Measurements from ENCODE around the gene VEZT. TPM values are rescaled to one million over a fixed set of nuclear protein-coding genes. Genes with fewer than 3 reads are reported as not detected.
"Not testable (repeated sequence)": the region's sequence is repeated elsewhere in the genome, so short reads cannot be mapped to it uniquely, and the experiment has no call there.

VEZT gene
- total RNA-seq, 2 experiments from 2014 or later = 52.7 to 58.4 TPM

- H3K27ac Mint-ChIP-seq = no peak overlapping the region
- H3K9me3 Mint-ChIP-seq = no peaks in the 10 kb centered on the region
- H3K4me3 Mint-ChIP-seq = no peak overlapping the region
Observed at GRCh38 chr12:95191060-95191696, 26.4 kb upstream of the VEZT start.

GRCh38 chr12:95192271-95192670 is 25.3 kb upstream of the VEZT start:
- no peaks in the 10 kb centered on the region for H3K36me3 Mint-ChIP-seq
- no peak overlapping the region for H3K4me3 Mint-ChIP-seq
- H3K27ac Mint-ChIP-seq = no peak overlapping the region
- no peaks in the 10 kb centered on the region for H3K27me3 Mint-ChIP-seq
- H3K4me1 Mint-ChIP-seq = no peaks in the 10 kb centered on the region
- no peak for DNase-seq
- no peaks in the 10 kb centered on the region for H3K9me3 Mint-ChIP-seq

More at GRCh38 chr12:95191060-95191696, 26.4 kb upstream of the VEZT start:
- no peak for DNase-seq
- no peaks in the 10 kb centered on the region for H3K4me1 Mint-ChIP-seq
- no peaks in the 10 kb centered on the region for H3K36me3 Mint-ChIP-seq
- no peaks in the 10 kb centered on the region for H3K27me3 Mint-ChIP-seq

DNA sequence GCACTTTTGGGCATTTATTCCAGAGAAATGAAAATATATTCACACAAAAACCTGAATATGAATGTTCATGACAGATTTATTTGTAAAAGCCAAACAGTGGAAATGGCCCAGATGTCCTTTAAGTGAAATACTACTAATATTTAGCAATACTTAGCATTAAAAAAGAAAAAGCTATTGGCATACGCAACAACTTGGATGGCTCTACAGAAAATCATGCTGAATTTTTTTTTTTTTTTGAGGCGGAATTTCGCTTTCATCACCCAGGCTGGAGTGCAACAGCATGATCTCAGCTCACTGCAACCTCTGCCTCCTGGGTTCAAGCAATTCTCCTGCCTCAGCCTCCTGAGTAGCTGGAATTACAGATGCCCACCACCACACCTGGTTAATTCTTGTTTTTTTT is 24.5 kb upstream of the VEZT start:
- no peaks in the 10 kb centered on the region for H3K4me1 Mint-ChIP-seq

DNA sequence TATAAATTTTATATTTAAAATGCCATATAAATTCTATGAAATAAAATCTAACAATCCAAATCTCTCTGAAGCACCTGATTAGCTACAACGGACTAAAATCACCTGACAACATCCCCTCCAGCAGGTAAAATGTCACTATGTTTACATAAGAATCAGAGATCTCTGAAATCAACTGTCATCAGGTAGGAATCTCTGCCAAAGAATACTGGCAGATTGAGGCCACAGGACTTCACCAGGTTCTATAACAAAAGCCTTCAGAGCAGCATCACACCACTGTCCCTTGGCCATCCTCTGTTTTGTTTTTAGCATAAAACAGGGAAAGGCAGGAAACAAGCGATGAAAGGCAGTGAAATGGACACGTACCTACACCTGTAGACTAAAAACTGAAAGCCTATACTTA is 22.5 kb upstream of the VEZT start:
- Mint-ChIP-seq H3K4me3 (no peak overlapping the region), H3K27me3 (no peaks in the 10 kb centered on the region), H3K27ac (no peak overlapping the region), H3K9me3 (no peaks in the 10 kb centered on the region), H3K4me1 (peaks cover 3% of the 10 kb centered on the region), H3K36me3 (no peaks in the 10 kb centered on the region)
- no peak for DNase-seq

More for the DNA sequence above, 24.5 kb upstream of the VEZT start:
- no peaks in the 10 kb centered on the region for H3K9me3 Mint-ChIP-seq
- DNase-seq = no peak
- no peaks in the 10 kb centered on the region for H3K27me3 Mint-ChIP-seq
- H3K4me3 Mint-ChIP-seq = no peak overlapping the region
- H3K27ac Mint-ChIP-seq = no peak overlapping the region
- no peaks in the 10 kb centered on the region for H3K36me3 Mint-ChIP-seq

- H3K9me3 Mint-ChIP-seq, H3K4me3 Mint-ChIP-seq, H3K36me3 Mint-ChIP-seq, DNase-seq, H3K27me3 Mint-ChIP-seq, H3K27ac Mint-ChIP-seq: not testable (repeated sequence)
- peaks cover 12% of the 10 kb centered on the region for H3K4me1 Mint-ChIP-seq
Observed at GRCh38 chr12:95196875-95197569, 20.6 kb upstream of the VEZT start.

GRCh38 chr12:95197636-95198035 is 20.0 kb upstream of the VEZT start:
- no peaks in the 10 kb centered on the region for H3K9me3 Mint-ChIP-seq
- H3K36me3 Mint-ChIP-seq = no peaks in the 10 kb centered on the region
- H3K27me3 Mint-ChIP-seq = no peaks in the 10 kb centered on the region
- DNase-seq = no peak
- peaks cover 12% of the 10 kb centered on the region for H3K4me1 Mint-ChIP-seq
- no peak overlapping the region for H3K27ac Mint-ChIP-seq
- no peak overlapping the region for H3K4me3 Mint-ChIP-seq

GRCh38 chr12:95198914-95199313 is 18.7 kb upstream of the VEZT start:
- Mint-ChIP-seq H3K36me3 (no peaks in the 10 kb centered on the region), H3K27ac (no peak overlapping the region)

GRCh38 chr12:95200128-95200894 is 17.3 kb upstream of the VEZT start:
- Mint-ChIP-seq H3K4me1 (peaks cover 15% of the 10 kb centered on the region), H3K9me3 (no peaks in the 10 kb centered on the region), H3K27ac (no peak overlapping the region), H3K36me3 (no peaks in the 10 kb centered on the region), H3K27me3 (no peaks in the 10 kb centered on the region), H3K4me3 (no peak overlapping the region)
- no peak for DNase-seq

More at GRCh38 chr12:95198914-95199313, 18.7 kb upstream of the VEZT start:
- DNase-seq = no peak
- Mint-ChIP-seq H3K27me3 (no peaks in the 10 kb centered on the region), H3K4me1 (peaks cover 15% of the 10 kb centered on the region), H3K4me3 (no peak overlapping the region), H3K9me3 (no peaks in the 10 kb centered on the region)

GRCh38 chr12:95201056-95201670 is 16.4 kb upstream of the VEZT start:
- no peaks in the 10 kb centered on the region for H3K36me3 Mint-ChIP-seq
- H3K9me3 Mint-ChIP-seq = no peaks in the 10 kb centered on the region
- no peaks in the 10 kb centered on the region for H3K27me3 Mint-ChIP-seq
- H3K4me3 Mint-ChIP-seq = no peak overlapping the region
- no peak for DNase-seq
- no peak overlapping the region for H3K27ac Mint-ChIP-seq
- H3K4me1 Mint-ChIP-seq = peaks cover 15% of the 10 kb centered on the region

DNA sequence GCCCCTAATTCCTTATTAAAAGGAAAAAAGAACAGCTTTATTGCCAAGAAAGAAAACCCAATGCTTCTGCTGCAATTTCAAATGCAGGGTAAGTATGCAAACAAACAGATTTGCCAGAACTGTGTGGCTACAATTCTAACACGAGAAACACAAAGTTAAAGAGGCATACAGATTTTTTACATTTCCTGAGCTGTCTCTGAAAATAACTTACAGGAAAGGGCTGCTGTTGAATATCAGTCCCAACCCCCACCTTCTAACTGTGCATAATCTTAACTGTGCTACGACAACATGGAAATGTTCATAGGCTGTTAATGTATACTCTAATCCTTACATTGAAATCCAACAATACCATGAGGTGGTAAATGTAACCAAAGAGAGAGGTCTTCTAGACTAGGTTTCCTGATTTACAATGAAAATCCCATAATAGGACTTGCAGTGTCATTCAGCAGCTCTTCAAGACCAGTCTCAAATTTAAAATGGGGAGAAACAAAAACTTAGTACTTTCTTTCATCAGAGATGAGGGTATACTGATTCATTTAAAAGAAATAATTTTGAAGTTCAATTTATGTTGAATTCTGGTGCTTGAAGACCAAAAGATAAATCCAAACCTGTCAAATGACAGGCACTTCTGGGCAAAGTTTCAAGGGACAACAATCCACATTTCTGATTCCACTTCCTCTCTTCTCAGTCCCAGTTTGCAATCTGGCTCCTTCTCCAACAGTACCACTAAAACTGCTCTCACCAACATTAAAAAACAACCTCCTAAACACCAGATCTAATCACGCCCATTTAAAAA is 14.7 kb upstream of the VEZT start:
- Mint-ChIP-seq H3K9me3 (no peaks in the 10 kb centered on the region), H3K36me3 (no peaks in the 10 kb centered on the region), H3K27me3 (no peaks in the 10 kb centered on the region), H3K4me3 (no peak overlapping the region), H3K4me1 (peaks cover 15% of the 10 kb centered on the region), H3K27ac (no peak overlapping the region)
- no peak for DNase-seq

GRCh38 chr12:95203487-95204030 is 14.0 kb upstream of the VEZT start:
- Mint-ChIP-seq H3K36me3 (no peaks in the 10 kb centered on the region), H3K27me3 (no peaks in the 10 kb centered on the region), H3K27ac (no peak overlapping the region), H3K4me1 (peaks cover 15% of the 10 kb centered on the region), H3K9me3 (no peaks in the 10 kb centered on the region), H3K4me3 (no peak overlapping the region)
- DNase-seq = no peak

GRCh38 chr12:95204141-95204866 is 13.3 kb upstream of the VEZT start:
- Mint-ChIP-seq H3K9me3 (no peaks in the 10 kb centered on the region), H3K4me1 (peaks cover 13% of the 10 kb centered on the region), H3K4me3 (no peak overlapping the region), H3K27ac (no peak overlapping the region), H3K36me3 (no peaks in the 10 kb centered on the region), H3K27me3 (no peaks in the 10 kb centered on the region)
- DNase-seq = no peak

GRCh38 chr12:95205016-95205624 is 12.5 kb upstream of the VEZT start:
- Mint-ChIP-seq H3K4me3 (no peak overlapping the region), H3K27ac (no peak overlapping the region), H3K36me3 (no peaks in the 10 kb centered on the region), H3K4me1 (peaks cover 12% of the 10 kb centered on the region), H3K9me3 (no peaks in the 10 kb centered on the region), H3K27me3 (no peaks in the 10 kb centered on the region)
- no peak for DNase-seq
